Uterus (tissue), 4 donors: ENCODE measurements around the gene PLXNB1. TPM values are rescaled to one million over a fixed set of nuclear protein-coding genes. Genes with fewer than 3 reads are reported as not detected.

ENCODE experiments used
- DNase-seq, 2 donors: peaks; one replicate each; pipeline ENCODE4 v3.0.0-alpha.2; 2019 to 2020
- H3K27ac ChIP-seq, 2 donors: fragments of 200-600 bp; sonication (generic); 1 replicate in 1 of 2; 2 replicates in 1 of 2; pipeline ENCODE4 v1.5.1; 2016 to 2018
- H3K27me3 ChIP-seq, 2 donors: fragments of 200-600 bp; sonication (generic); one replicate each; pipeline ENCODE4 v1.5.1; 2018 to 2019; ENCODE audit warnings: control low read depth in 1 of 2
- H3K36me3 ChIP-seq, 2 donors: fragments of 200-600 bp; sonication (generic); one replicate each; pipeline ENCODE4 v1.5.1; 2019; ENCODE audit warnings: control low read depth in 1 of 2
- H3K4me1 ChIP-seq, 2 donors: fragments of 200-600 bp; sonication (generic); one replicate each; pipeline ENCODE4 v1.5.1; 2018 to 2019; ENCODE audit warnings: control low read depth in 1 of 2
- H3K4me3 ChIP-seq, 2 donors: fragments of 200-600 bp; sonication (generic); 1 replicate in 1 of 2; 2 replicates in 1 of 2; pipeline ENCODE4 v1.5.1; 2018 to 2019; ENCODE audit warnings: mild to moderate bottlenecking in 1 of 2
- H3K9me3 ChIP-seq, 2 donors: fragments of 200-600 bp; sonication (generic); one replicate each; pipeline ENCODE4 v1.5.1; 2019; ENCODE audit warnings: control low read depth in 1 of 2
- POLR2A ChIP-seq, 2 donors: fragments of 450-650 bp; IDR thresholded peaks; one replicate each; pipeline ENCODE4 v1.6.1; 2016; ENCODE audit warnings: antibody characterized with exemption in 2 of 2, mild to moderate bottlenecking in 1 of 2, moderate library complexity in 1 of 2
- intact Hi-C: fragments of 100-400 bp; cut with DNase I; formaldehyde crosslinking; loops from one replicate; pipeline ENCODE4 v1.15.1; 2023; ENCODE audit warnings: low total_unique reads
- total RNA-seq, 4 donors: library from RNA; depleted of rRNA in 3 of 4; stranded (reverse); fragments of >200 nt in 3 of 4; gene quantifications; one replicate each; pipeline versions ENCODE4 v1.1.0 to v1.2.4, GENCODE V29; 2014 to 2023
- TF ChIP-seq, protein P1 (sequence below), 4 experiments: fragments of 200-600 bp in 2 of 4; fragments of 450-650 bp in 2 of 4; sonication (generic) in 2 of 4; IDR thresholded peaks; one replicate each; pipeline ENCODE4 v1.5.1; 2016 to 2019; ENCODE audit warnings: antibody characterized with exemption in 4 of 4, mild to moderate bottlenecking in 2 of 4, moderate library complexity in 1 of 4
- donor health status: DM: yes; HTN: yes; CAD: no.

Gene PLXNB1
- total RNA-seq, 4 donors from 2014 or later = 23.5 to 133 (median 60.9) TPM

DNA sequence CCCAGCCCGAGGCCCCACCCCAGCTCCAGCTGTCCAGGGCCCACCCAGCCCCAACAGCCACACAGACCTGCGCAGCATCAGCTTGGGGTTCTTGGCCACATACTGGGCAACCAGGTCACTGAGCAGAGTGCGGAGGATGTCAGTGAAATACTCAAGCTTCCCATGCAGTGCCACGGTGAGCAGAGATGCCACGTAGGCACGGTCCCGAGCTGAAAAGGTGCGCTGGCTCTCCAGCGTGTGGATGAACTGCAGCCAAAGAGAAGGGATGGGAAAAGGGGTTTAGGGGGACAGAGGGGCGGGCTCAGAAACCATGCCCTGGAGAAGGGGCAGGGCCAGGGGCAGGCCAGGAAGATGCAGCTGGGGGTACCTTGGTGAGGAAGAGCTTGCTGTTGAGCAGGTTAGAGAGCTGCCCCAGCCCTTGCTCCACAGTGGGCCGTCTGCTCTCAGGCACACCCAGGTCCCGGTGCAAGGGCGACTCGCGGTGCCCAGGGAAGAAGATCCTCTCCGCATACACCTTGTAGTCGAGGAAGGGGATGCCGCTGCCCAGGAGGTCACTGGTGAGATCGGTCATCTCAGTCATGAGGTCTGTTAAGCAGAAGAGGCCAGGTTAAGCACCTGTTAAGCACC is 17.4 kb downstream of the PLXNB1 start:
- intact Hi-C loops = no loop called here
- H3K9me3 ChIP-seq = no peaks in the 10 kb centered on the region
- no peaks in the 10 kb centered on the region for H3K27me3 ChIP-seq
- DNase-seq = no peak
- no peaks in the 10 kb centered on the region for H3K36me3 ChIP-seq
- H3K4me3 ChIP-seq = no peak overlapping the region
- no peak for TF ChIP-seq POLR2A (IDR thresholded peaks at IDR 0.05)
- TF ChIP-seq, protein P1, sequence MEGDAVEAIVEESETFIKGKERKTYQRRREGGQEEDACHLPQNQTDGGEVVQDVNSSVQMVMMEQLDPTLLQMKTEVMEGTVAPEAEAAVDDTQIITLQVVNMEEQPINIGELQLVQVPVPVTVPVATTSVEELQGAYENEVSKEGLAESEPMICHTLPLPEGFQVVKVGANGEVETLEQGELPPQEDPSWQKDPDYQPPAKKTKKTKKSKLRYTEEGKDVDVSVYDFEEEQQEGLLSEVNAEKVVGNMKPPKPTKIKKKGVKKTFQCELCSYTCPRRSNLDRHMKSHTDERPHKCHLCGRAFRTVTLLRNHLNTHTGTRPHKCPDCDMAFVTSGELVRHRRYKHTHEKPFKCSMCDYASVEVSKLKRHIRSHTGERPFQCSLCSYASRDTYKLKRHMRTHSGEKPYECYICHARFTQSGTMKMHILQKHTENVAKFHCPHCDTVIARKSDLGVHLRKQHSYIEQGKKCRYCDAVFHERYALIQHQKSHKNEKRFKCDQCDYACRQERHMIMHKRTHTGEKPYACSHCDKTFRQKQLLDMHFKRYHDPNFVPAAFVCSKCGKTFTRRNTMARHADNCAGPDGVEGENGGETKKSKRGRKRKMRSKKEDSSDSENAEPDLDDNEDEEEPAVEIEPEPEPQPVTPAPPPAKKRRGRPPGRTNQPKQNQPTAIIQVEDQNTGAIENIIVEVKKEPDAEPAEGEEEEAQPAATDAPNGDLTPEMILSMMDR (IDR thresholded peaks at IDR 0.05) = no peak
- no peaks in the 10 kb centered on the region for H3K4me1 ChIP-seq
- no peak overlapping the region for H3K27ac ChIP-seq

DNA sequence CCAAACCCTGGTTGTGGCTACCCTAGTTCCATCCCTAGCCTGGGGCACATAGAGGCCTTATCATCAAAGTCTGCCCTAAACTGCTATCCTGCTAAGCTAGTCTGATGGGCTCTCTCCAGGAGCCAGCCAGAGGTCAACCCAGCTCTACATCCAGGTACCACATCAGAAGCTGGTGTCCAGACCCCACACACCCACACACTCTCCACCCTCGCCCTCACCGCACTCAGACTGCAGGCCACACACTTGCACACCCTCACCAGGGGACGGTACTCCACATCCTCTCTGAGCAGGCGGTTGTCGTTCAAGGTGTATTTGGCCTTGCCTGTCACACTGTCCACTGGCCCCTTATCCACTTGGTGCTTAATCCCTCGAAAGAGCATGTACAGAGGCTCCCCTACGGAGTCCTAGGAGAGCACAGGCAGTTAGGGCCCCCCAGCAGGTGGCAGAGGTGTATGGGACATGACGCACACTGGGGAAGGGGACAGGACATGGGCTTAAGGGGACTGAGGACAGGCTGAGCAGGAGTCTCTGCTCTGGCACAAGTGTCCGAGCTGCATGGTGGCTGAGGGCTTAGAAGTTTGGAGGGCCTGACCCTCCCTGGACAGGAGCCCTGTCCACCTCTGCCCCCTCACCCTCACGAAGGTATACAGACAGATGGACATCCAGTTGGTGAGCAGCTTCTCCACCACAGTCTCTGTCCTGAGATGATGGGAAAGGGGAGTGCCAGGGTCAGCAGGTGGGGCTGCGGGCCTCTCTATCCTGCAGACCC is 18.1 kb downstream of the PLXNB1 start:
- Histone ChIP-seq H3K4me1 (no peaks in the 10 kb centered on the region), H3K27me3 (no peaks in the 10 kb centered on the region), H3K9me3 (no peaks in the 10 kb centered on the region), H3K4me3 (no peak overlapping the region), H3K27ac (no peak overlapping the region), H3K36me3 (no peaks in the 10 kb centered on the region)
- TF ChIP-seq, protein P1 (IDR thresholded peaks at IDR 0.05) = no peak
- no peak for TF ChIP-seq POLR2A (IDR thresholded peaks at IDR 0.05)
- intact Hi-C loops = no loop called here
- no peak for DNase-seq

DNA sequence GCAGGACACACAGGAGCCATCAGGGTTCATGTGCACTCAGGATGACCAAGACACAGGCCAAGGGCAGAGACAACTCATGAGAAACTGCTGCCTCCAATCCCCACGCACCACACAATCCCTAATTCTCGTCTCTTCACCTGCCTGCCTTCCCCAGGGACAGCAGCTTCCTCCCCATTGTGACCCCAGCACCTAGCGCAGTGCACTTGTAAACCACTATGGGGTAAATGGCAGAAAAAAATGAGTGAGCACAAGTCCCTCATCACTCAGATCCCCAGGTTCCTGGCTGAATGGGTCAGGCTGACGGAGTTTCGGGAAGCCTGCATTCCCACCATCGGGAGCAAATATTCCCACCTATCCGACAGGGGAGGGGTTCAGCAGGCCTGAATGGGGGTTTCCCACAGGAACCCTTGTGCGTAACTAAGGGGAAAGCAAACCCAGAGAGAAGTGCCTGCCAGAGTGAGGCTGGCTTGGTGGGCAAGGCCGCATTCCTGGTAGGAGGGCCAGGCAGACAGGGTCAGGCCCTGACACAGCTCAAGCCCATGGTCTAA is 18.8 kb downstream of the PLXNB1 start:
- intact Hi-C loops = no loop called here
- Histone ChIP-seq H3K27me3 (no peaks in the 10 kb centered on the region), H3K4me3 (no peak overlapping the region), H3K4me1 (no peaks in the 10 kb centered on the region), H3K36me3 (no peaks in the 10 kb centered on the region), H3K27ac (no peak overlapping the region), H3K9me3 (no peaks in the 10 kb centered on the region)
- peak in 1 of 2 donors; percentile 8 for DNase-seq
- TF ChIP-seq, protein P1 (IDR thresholded peaks at IDR 0.05) = no peak
- TF ChIP-seq POLR2A (IDR thresholded peaks at IDR 0.05) = no peak

DNA sequence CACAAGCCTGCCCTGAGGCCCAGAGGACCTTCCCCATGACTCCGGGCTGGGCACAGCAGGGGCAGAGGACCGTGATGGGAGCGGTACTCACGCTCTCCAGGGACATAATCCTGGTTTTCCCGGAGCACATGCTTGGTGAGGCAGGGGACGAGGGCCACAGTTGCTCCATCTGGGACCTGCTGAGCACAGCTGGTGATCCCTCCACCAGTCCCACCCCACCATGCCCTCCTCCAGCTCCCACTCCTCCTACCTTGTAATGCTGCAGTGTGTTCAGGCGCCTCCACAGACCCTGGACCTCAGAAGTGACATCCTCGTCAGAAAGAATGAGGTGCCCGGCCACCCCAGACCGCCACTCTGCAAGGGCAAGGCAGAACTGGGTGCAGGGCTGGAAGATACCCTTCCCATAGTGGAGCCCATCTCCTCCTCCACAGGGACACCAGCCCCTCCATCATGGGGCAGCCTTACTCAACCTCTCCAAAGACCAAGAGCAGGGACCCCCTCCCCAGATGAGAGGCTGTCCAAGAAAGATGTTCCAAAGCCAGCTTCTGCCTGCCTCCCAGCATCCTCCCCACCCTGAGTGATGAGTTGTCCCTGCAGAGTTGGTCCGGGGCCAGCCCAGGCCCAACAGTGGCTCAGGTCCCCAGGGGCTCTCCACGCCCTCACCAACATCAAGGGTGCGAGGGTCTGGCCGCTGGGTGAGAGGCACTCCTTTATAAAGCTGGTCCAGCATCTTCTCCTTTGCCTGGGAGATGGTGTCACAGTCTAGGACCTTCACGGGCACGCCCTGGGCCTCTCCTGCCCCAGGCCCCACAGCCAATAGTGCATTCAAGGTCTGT is 19.5 kb downstream of the PLXNB1 start:
- TF ChIP-seq POLR2A (IDR thresholded peaks at IDR 0.05) = no peak
- TF ChIP-seq, protein P1 (IDR thresholded peaks at IDR 0.05) = no peak
- H3K4me1 ChIP-seq = no peaks in the 10 kb centered on the region
- peak in 1 of 2 donors; percentile 13 for DNase-seq
- H3K4me3 ChIP-seq = no peak overlapping the region
- H3K27ac ChIP-seq = no peak overlapping the region
- H3K9me3 ChIP-seq = no peaks in the 10 kb centered on the region
- intact Hi-C loops = no loop called here
- no peaks in the 10 kb centered on the region for H3K27me3 ChIP-seq
- no peaks in the 10 kb centered on the region for H3K36me3 ChIP-seq
